NCI-H226 (cell line): ENCODE measurements around the gene SLC4A3.
A peak's percentile ranks its signal among the peaks of the same experiment; 100 is the strongest.
"Not testable (repeated sequence)": the region's sequence is repeated elsewhere in the genome, so short reads cannot be mapped to it uniquely, and the experiment has no call there.

Source experiments
- DNase-seq: peaks from one replicate; pipeline ENCODE4 v3.0.0-alpha.2; 2015

The SLC4A3 gene

DNA sequence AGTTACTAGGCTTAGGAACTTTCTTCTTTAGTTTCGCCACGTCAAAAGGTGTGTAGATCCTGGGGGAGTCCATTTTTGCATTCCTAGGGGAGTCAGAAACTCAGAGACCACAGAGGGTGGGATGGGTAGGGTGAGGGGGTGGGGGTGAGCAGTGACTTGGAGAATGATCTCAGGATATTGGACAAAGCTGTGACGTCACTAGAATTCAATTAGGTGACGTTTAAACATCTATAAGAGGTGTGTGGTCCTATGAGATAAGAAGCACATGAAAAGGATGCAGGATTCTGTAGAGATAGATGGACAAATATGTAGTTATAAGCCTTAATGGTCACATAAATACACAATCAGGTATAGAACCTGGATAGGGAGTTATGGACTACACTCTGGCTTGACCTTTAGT lies 21.5 kb downstream of the SLC4A3 start:
- no peak for DNase-seq

GRCh38 chr2:219650426-219651248 lies 23.2 kb downstream of the SLC4A3 start:
- DNase-seq: no peak

GRCh38 chr2:219651656-219652055 lies 24.2 kb downstream of the SLC4A3 start:
- DNase-seq: not testable (repeated sequence)

GRCh38 chr2:219656526-219656925 lies 29.1 kb downstream of the SLC4A3 start:
- DNase-seq: peak; percentile 86

- no peak for DNase-seq
Measured at GRCh38 chr2:219658196-219658846, 30.9 kb downstream of the SLC4A3 start.

DNA sequence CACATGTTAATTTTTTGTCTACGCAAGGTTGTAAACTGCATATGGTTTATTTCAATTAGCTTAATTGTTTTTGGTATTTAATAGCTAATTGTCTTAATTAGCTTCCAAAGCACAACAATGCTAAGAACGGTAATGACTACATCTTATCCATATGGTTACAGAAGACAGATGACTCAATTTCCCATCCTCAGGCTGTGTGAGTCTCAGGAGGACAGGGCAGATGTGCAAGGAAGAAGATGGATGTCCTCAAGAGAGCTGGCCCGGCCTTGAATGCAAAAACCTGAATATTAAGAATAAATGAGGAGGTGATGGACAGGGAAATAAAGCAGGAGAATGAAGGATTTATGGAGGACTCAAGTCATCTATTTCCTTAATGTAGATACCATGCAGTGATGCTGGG lies 31.4 kb downstream of the SLC4A3 start:
- DNase-seq: no peak

DNA sequence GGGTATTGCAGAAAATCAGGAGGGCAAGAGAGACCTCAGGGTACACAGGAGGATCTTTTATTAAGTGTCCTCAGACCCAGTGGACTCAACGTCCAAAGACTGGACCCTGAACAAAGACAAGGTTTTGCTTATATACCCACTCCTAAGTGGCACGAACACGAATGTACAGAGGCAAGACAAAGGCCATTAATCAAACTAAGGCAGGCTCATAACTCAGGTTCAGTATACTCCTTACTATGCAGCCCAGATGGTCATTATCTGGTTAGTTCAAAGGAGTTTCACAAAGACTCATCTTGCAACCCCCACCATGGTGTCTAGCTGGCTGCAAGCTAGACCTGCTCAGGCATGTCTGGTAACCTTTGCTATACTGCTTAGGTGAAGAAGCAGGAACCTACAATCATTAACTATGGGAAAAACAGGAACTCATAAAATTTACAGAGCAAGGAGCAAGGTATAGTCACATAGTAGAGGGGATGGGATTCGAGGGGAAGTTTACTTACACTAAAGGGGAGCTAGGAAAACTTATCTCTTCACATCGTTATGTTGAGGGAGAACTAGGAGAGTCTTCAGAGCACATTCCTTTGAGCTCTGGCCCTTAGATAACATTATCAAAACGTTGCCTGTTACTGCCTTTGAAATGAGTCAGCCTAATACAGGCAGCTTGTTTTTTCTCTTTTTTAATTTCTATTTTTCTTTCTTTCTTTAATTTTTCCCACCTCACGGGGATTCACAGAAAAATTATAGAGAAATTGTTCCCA lies 33.9 kb downstream of the SLC4A3 start:
- DNase-seq: peak; percentile 91

GRCh38 chr2:219661955-219662395 lies 34.5 kb downstream of the SLC4A3 start:
- DNase-seq: peak; percentile 94

DNA sequence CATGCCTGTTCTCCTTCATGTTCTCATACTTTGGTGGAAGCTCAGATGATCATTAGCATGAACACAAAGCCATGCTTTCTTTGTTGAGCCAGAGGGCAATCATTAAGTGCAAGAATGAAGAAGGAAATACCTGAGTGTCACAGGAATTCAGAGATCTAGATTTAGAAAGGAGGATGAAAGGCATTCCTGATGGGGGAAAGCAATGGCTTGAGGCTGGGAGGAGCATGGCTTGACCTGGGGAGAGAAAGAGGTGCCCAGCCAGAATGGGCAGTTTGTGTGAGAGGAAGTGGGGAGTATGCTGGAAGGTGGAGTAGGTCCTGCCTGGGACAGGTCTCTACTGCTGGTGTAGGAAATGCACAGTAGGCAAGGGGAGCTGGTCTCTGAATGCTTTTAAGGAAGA lies 35.1 kb downstream of the SLC4A3 start:
- DNase-seq: peak; percentile 71

DNA sequence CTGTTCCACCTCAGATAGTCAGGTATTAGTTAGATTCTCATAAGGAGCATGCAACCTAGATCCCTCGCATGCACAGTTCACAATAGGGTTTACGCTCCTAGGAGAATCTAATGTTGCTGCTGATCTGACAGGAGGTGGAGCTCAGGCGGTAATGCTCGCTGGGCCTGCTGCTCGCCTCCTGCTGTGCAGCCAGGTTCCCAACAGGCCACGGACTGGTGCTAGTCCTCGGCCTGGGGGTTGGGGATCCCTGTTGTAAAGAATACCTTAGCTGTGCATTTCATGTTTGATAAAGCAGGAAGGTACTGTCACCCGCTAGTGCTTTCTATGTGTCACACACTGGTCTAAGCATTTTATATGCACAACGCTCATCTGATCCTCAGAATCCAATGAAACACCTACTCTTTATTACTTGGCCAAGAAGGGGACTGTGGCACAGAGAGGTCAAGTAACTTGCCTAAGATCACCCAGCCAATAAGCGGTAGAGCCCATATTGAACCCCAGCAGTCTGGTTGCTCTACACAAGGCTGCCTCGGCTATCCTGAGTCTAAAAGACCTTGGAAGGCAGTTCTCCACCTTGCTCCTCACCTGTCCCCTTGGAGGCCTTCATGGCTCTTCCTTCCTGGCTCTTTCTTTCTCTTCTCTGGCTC lies 35.8 kb downstream of the SLC4A3 start:
- no peak for DNase-seq

- DNase-seq: no peak
Measured at GRCh38 chr2:219664041-219664440, 36.6 kb downstream of the SLC4A3 start.

GRCh38 chr2:219664944-219665343 lies 37.5 kb downstream of the SLC4A3 start:
- DNase-seq: no peak

- DNase-seq: no peak
Measured at GRCh38 chr2:219665926-219666325, 38.5 kb downstream of the SLC4A3 start.

GRCh38 chr2:219668316-219668715 lies 40.9 kb downstream of the SLC4A3 start:
- no peak for DNase-seq

GRCh38 chr2:219670386-219670785 lies 43.0 kb downstream of the SLC4A3 start:
- DNase-seq: no peak

DNA sequence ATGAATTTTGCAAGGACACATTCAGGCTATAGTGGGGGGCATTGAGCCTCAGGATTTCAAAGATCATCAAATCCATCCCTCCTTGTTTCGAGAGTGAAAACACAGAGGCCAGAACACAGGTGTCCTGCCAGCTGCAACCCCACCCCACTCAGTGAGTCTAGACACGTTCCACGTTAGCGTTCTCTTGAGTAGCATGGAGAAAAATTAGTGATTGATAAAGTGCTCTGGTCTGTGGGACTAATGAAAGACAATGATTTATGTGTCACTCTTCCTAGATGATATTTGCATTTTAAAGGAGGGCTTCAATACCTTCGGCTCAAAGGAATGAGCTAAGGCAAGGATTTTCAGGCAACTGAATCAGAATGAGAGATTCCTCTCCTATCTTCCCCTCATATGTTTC lies 43.8 kb downstream of the SLC4A3 start:
- no peak for DNase-seq

DNA sequence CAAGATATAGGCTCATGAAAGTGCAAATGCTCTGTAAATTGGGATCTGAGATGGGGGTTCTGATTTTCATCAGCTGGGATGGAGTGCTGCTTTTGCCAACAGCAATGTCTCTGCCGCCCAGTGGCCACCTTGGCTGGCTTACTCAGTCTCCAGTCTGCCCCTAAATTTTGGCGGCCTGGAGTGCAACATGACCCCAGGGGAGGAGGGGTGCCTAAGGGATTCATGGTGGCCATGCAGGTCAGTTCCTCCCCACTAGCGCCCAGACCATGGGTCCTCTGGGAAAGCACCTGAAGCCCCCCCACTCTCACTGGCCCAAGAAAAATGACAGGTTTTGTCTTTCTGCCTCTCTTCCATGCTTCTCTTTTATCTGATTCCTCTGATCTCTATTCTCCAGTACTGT lies 45.0 kb downstream of the SLC4A3 start:
- DNase-seq: no peak

GRCh38 chr2:219675221-219675620 lies 47.8 kb downstream of the SLC4A3 start:
- DNase-seq: peak; percentile 48

- no peak for DNase-seq
Measured at GRCh38 chr2:219676586-219676985, 49.2 kb downstream of the SLC4A3 start.

GRCh38 chr2:219679041-219679440 lies 51.6 kb downstream of the SLC4A3 start:
- no peak for DNase-seq

GRCh38 chr2:219679571-219679970 lies 52.1 kb downstream of the SLC4A3 start:
- no peak for DNase-seq

- no peak for DNase-seq
Measured at GRCh38 chr2:219680958-219681693, 53.7 kb downstream of the SLC4A3 start.
